Stomach smooth muscle (tissue), 2 donors: ENCODE data around the gene MBTPS1.
"Not testable (repeated sequence)": the region's sequence is repeated elsewhere in the genome, so short reads cannot be mapped to it uniquely, and the experiment has no call there.

Experiments used
- H3K27ac ChIP-seq: one replicate; pipeline ENCODE4 v1.7.0; 2013; ENCODE audit warnings: mild to moderate bottlenecking, low read length, inconsistent platforms
- H3K27me3 ChIP-seq, 2 donors: one replicate each; pipeline ENCODE4 v1.7.0; 2013; ENCODE audit warnings: low read length in 2 of 2; ENCODE audit not compliant: insufficient read depth in 2 of 2, control insufficient read depth in 1 of 2
- H3K36me3 ChIP-seq, 2 donors: one replicate each; pipeline ENCODE4 v1.7.0; 2013; ENCODE audit warnings: low read length in 2 of 2; ENCODE audit not compliant: control insufficient read depth in 2 of 2, insufficient read depth in 2 of 2
- H3K4me1 ChIP-seq: one replicate; pipeline ENCODE4 v1.7.0; 2013; ENCODE audit warnings: low read length; ENCODE audit not compliant: control insufficient read depth, insufficient read depth
- H3K4me3 ChIP-seq, 2 donors: one replicate each; pipeline ENCODE4 v1.7.0; 2013; ENCODE audit warnings: low read length in 2 of 2
- H3K9ac ChIP-seq, 2 donors: one replicate each; pipeline ENCODE4 v1.7.0; 2013; ENCODE audit warnings: low read length in 2 of 2, mild to moderate bottlenecking in 1 of 2
- H3K9me3 ChIP-seq, 2 donors: one replicate each; pipeline ENCODE4 v1.7.0; 2013; ENCODE audit warnings: low read length in 2 of 2; ENCODE audit not compliant: control insufficient read depth in 2 of 2
- donor health status: healthy.
- donor health status: Pancreatic carcinoma.

MBTPS1 gene

DNA sequence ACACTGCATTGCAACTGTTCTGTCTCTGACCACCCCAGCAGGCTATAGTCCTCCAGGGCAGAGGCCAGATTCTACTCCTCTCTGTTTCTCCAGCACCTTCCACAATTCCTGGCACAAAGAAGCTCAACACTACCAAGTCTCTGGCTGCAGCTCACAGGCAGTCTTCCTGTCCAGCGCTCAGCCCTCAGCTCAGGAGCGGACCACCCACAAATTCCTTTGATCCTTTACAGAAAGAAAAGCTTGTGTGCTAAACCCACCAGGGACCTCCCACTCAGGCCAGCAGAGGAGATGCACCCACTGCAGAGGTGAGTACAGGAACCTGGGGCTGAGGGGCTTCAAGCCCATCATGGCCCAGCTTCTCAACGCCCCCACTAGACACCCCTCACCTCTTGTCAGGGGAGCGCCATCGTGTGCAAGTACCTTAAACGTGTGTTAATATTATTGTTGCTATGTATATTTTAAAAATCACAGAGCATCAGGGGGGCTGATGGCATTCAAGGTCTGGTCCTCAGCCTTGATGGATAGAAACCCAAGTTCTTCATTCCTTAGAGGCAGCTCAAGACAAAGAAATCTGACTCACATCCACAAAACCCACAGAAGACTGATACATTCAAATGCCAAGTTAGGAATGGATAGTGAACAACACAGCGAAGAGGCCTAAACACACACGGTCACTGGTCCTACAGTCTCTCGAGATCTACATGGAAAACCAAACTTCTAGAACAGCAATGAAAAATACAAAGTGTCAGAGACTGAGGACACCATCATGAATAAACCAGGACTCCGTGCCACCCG lies 19.8 kb upstream of the MBTPS1 start:
- Histone ChIP-seq H3K9me3 (no peaks in the 10 kb centered on the region), H3K4me1 (no peaks in the 10 kb centered on the region), H3K27me3 (no peaks in the 10 kb centered on the region), H3K36me3 (no peaks in the 10 kb centered on the region), H3K27ac (no peak overlapping the region), H3K9ac (no peak overlapping the region), H3K4me3 (no peak overlapping the region)

- no peak overlapping the region for H3K9ac ChIP-seq
Measured at GRCh38 chr16:84132527-84133285, 16.0 kb upstream of the MBTPS1 start.

DNA sequence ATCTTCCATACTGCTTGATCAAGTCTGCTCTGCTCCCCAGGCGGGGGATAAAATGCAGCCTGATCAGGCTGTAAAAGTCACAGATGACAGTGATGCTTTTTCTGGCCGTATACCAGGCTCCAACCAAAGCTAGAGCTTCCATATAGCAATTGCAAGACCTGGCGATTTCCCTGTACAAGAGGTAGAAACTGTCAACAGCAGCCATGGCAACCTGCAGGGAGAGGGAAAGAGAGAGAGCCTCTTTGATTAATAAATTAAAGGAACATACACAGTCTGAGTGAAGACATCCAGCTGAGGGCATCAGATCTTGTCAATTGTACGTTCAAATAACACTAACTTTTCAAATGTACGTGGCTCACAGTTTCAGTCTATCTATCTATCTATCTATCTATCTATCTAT lies 14.4 kb upstream of the MBTPS1 start:
- no peak overlapping the region for H3K4me3 ChIP-seq

More at GRCh38 chr16:84132527-84133285, 16.0 kb upstream of the MBTPS1 start:
- H3K36me3 ChIP-seq, result peaks cover 11 to 13% of the 10 kb centered on the region in 2 donors
- H3K27me3 ChIP-seq, result no peaks in the 10 kb centered on the region
- no peak overlapping the region for H3K4me3 ChIP-seq
- H3K4me1 ChIP-seq, result no peaks in the 10 kb centered on the region
- no peak overlapping the region for H3K27ac ChIP-seq
- H3K9me3 ChIP-seq, result no peaks in the 10 kb centered on the region

GRCh38 chr16:84124257-84125073 lies 7.7 kb upstream of the MBTPS1 start:
- Histone ChIP-seq H3K9me3 (no peaks in the 10 kb centered on the region), H3K27me3 (no peaks in the 10 kb centered on the region), H3K4me1 (no peaks in the 10 kb centered on the region), H3K9ac (peak overlapping the region in 1 of 2 donors; percentile 9), H3K4me3 (no peak overlapping the region), H3K27ac (no peak overlapping the region), H3K36me3 (peaks cover 13 to 17% of the 10 kb centered on the region in 2 donors)

More for the DNA sequence above, 14.4 kb upstream of the MBTPS1 start:
- H3K9ac ChIP-seq, result no peak overlapping the region
- H3K36me3 ChIP-seq, result peaks cover 13 to 14% of the 10 kb centered on the region in 2 donors
- H3K27me3 ChIP-seq, result no peaks in the 10 kb centered on the region
- H3K4me1 ChIP-seq, result no peaks in the 10 kb centered on the region
- no peaks in the 10 kb centered on the region for H3K9me3 ChIP-seq
- no peak overlapping the region for H3K27ac ChIP-seq

- Histone ChIP-seq H3K4me1 (peaks cover 10% of the 10 kb centered on the region), H3K4me3 (no peak overlapping the region), H3K27ac (no peak overlapping the region), H3K36me3 (peaks cover 10 to 11% of the 10 kb centered on the region in 2 donors), H3K9ac (no peak overlapping the region), H3K27me3 (no peaks in the 10 kb centered on the region), H3K9me3 (no peaks in the 10 kb centered on the region)
Measured at GRCh38 chr16:84121007-84121406, 4.3 kb upstream of the MBTPS1 start.

- no peaks in the 10 kb centered on the region for H3K9me3 ChIP-seq
- H3K4me3 ChIP-seq, result no peak overlapping the region
- H3K9ac ChIP-seq, result no peak overlapping the region
- H3K4me1 ChIP-seq, result peaks cover 19% of the 10 kb centered on the region
- no peak overlapping the region for H3K27ac ChIP-seq
- peaks cover 10 to 11% of the 10 kb centered on the region in 2 donors for H3K36me3 ChIP-seq
- H3K27me3 ChIP-seq, result no peaks in the 10 kb centered on the region
Measured at GRCh38 chr16:84120023-84120422, 3.3 kb upstream of the MBTPS1 start.

GRCh38 chr16:84119368-84119767 lies 2.6 kb upstream of the MBTPS1 start:
- Histone ChIP-seq H3K4me3 (no peak overlapping the region), H3K9ac (no peak overlapping the region), H3K27ac (no peak overlapping the region), H3K36me3 (peaks cover 9 to 10% of the 10 kb centered on the region in 2 donors), H3K27me3 (no peaks in the 10 kb centered on the region), H3K4me1 (peaks cover 20% of the 10 kb centered on the region), H3K9me3 (no peaks in the 10 kb centered on the region)

- H3K9ac ChIP-seq, H3K36me3 ChIP-seq: not testable (repeated sequence)
- H3K4me1 ChIP-seq, result peaks cover 20% of the 10 kb centered on the region
Measured at GRCh38 chr16:84118315-84118714, 1.6 kb upstream of the MBTPS1 start.

DNA sequence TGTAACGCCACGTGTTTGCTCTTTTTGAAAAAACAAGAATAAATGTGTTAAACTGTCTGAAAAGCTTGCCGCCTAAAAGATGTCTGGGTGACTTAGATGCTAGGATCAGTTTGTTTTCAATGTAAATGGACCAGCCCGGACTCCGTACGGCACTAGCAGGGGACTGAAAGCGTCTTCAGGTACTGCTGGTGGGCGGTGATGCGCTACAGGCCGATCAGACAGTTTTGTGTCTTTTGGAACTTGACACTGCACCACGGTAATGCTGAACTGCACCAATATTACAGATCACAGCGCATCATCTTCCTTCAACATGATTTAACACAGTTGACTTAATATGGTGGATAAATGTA lies 727 bp upstream of the MBTPS1 start:
- peak overlapping the region; percentile 87 for H3K27ac ChIP-seq
- peaks cover 2% of the 10 kb centered on the region in 2 donors for H3K36me3 ChIP-seq
- H3K9me3 ChIP-seq, result no peaks in the 10 kb centered on the region
- peak overlapping the region; percentile 88 to 98 for H3K4me3 ChIP-seq
- peak overlapping the region; percentile 95 to 96 for H3K9ac ChIP-seq
- peaks cover 20% of the 10 kb centered on the region for H3K4me1 ChIP-seq
- no peaks in the 10 kb centered on the region for H3K27me3 ChIP-seq

More at GRCh38 chr16:84118315-84118714, 1.6 kb upstream of the MBTPS1 start:
- H3K27me3 ChIP-seq, H3K4me3 ChIP-seq, H3K9me3 ChIP-seq, H3K27ac ChIP-seq: not testable (repeated sequence)

DNA sequence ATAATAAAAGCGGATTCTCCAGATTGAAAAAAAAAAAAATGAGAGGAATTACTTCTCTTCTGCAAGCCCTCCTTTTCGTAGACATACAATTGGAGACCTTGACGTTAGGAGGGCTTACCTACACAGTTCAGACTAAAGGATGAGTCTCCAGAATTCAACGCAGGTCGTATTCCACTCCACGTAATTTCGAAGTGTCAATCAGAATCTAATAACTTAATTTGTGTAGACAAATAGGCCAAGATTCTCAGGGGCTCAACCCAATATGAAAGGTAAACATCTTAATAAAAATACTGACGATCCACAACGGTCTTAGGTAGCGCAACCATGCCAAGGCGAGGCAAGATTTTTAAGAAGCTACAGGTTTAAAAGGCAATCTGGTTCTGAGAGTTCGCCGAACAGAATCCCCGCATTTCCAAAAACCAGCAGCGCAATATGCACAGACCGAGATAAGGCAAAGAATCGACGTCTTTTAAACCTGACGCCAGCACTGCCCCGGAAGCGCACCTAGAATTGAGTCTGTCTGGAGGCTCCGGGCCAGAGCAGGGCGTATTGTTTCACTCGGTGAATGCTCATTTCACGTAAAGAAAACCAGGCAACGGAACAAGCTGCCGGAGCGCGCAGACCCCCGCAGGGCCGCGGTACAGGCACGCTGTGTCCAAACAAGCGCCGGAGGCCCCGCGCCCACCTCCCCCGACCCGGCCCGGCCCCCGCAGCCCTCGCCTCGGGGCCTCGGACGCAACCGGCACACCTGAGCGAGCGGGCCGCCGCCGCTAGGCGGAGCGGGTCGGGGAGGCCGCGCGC lies 623 bp downstream of the MBTPS1 start:
- Histone ChIP-seq H3K9ac (peak overlapping the region; percentile 95 to 96), H3K4me1 (peaks cover 20% of the 10 kb centered on the region), H3K9me3 (no peaks in the 10 kb centered on the region), H3K27me3 (no peaks in the 10 kb centered on the region), H3K4me3 (peak overlapping the region; percentile 88 to 98), H3K36me3 (peaks cover 0 to 2% of the 10 kb centered on the region in 2 donors), H3K27ac (peak overlapping the region; percentile 87)
